ENCODE measurements around the gene ANKRD39. TPM values are rescaled to one million over a fixed set of nuclear protein-coding genes. Genes with fewer than 3 reads are reported as not detected.
A peak's percentile ranks its signal among the peaks of the same experiment; 100 is the strongest.

Gene ANKRD39
- total and polyA plus RNA-seq, 10 donors = 13.6 to 32.2 (median 20.4) TPM

GRCh38 chr2:96824079-96824870, 33.5 kb downstream of the ANKRD39 start:
- no peaks in the 10 kb centered on the region for H3K27me3 ChIP-seq (replicated peaks in 1 of 7)
- H3K27ac ChIP-seq = no peak overlapping the region
- no peak overlapping the region for H3K4me3 ChIP-seq
- no peak for DNase-seq
- no peaks in the 10 kb centered on the region for H3K9me3 ChIP-seq
- H3K36me3 ChIP-seq = peaks cover 0 to 97% (median 52%) of the 10 kb centered on the region in 6 donors
- peaks cover 19 to 50% (median 29%) of the 10 kb centered on the region in 6 donors for H3K4me1 ChIP-seq
- WGBS, 5 donors = 72 to 84% (median 82%) methylated on average over 6 of the region's 6 CpGs
- no peak for TF ChIP-seq POLR2A (IDR thresholded peaks at IDR 0.05)
- TF ChIP-seq, protein P1, sequence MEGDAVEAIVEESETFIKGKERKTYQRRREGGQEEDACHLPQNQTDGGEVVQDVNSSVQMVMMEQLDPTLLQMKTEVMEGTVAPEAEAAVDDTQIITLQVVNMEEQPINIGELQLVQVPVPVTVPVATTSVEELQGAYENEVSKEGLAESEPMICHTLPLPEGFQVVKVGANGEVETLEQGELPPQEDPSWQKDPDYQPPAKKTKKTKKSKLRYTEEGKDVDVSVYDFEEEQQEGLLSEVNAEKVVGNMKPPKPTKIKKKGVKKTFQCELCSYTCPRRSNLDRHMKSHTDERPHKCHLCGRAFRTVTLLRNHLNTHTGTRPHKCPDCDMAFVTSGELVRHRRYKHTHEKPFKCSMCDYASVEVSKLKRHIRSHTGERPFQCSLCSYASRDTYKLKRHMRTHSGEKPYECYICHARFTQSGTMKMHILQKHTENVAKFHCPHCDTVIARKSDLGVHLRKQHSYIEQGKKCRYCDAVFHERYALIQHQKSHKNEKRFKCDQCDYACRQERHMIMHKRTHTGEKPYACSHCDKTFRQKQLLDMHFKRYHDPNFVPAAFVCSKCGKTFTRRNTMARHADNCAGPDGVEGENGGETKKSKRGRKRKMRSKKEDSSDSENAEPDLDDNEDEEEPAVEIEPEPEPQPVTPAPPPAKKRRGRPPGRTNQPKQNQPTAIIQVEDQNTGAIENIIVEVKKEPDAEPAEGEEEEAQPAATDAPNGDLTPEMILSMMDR (IDR thresholded peaks at IDR 0.05 in 8 of 11, conservative IDR thresholded peaks at IDR 0.05 in 3 of 11) = no peak
- TF ChIP-seq POLR2AphosphoS5 (IDR thresholded peaks at IDR 0.05) = no peak
- intact Hi-C loops (cut with DNase I; ENCODE audit: low total_unique reads) = no loop called here

GRCh38 chr2:96823198-96823597, 34.6 kb downstream of the ANKRD39 start:
- Histone ChIP-seq H3K4me3 (no peak overlapping the region), H3K27me3 (replicated peaks in 1 of 7) (no peaks in the 10 kb centered on the region), H3K27ac (no peak overlapping the region), H3K4me1 (peaks cover 30 to 61% (median 40%) of the 10 kb centered on the region in 6 donors), H3K36me3 (peaks cover 0 to 96% (median 42%) of the 10 kb centered on the region in 6 donors), H3K9me3 (no peaks in the 10 kb centered on the region)
- peak; percentile 46 for DNase-seq
- WGBS, 5 donors = 91 to 98% (median 96%) methylated on average over 8 to 11 of the region's 11 CpGs
- no peak for TF ChIP-seq POLR2A (IDR thresholded peaks at IDR 0.05)
- TF ChIP-seq POLR2AphosphoS5 (IDR thresholded peaks at IDR 0.05) = no peak
- TF ChIP-seq, protein P1 (IDR thresholded peaks at IDR 0.05 in 8 of 11, conservative IDR thresholded peaks at IDR 0.05 in 3 of 11) = no peak
- intact Hi-C loops (cut with DNase I; ENCODE audit: low total_unique reads) = no loop called here

DNA sequence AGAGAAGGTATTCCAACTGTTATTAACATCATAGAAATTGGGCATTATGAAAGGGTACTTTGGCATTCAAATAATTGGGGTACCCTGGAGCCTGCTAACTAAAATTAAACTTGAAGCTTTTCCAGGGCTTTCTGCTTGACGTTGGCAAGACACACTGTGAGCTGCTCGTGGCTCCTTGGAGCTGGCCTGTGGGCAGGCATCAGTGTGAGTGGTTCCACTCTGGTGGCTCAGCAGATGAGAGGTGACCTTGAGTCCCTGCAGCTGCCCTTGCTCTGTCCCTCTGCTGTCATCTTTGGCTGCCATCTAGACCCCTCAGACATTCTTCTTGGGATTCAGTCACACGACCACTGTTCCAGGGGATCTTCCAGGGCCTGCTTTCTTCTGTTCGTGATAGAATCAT, 35.0 kb downstream of the ANKRD39 start:
- Histone ChIP-seq H3K4me3 (no peak overlapping the region), H3K4me1 (peaks cover 34 to 65% (median 44%) of the 10 kb centered on the region in 6 donors), H3K27me3 (replicated peaks in 1 of 7) (no peaks in the 10 kb centered on the region), H3K27ac (no peak overlapping the region), H3K36me3 (peaks cover 0 to 92% (median 38%) of the 10 kb centered on the region in 6 donors), H3K9me3 (no peaks in the 10 kb centered on the region)
- peak; percentile 46 for DNase-seq
- TF ChIP-seq POLR2A (IDR thresholded peaks at IDR 0.05) (no peak), POLR2AphosphoS5 (IDR thresholded peaks at IDR 0.05) (no peak)
- TF ChIP-seq, protein P1 (IDR thresholded peaks at IDR 0.05 in 8 of 11, conservative IDR thresholded peaks at IDR 0.05 in 3 of 11) = no peak
- WGBS, 5 donors = 68 to 92% (median 87%) methylated on average over 4 of the region's 4 CpGs
- intact Hi-C loops (cut with DNase I; ENCODE audit: low total_unique reads) = no loop called here

GRCh38 chr2:96821113-96821675, 36.6 kb downstream of the ANKRD39 start:
- TF ChIP-seq, protein P1 (IDR thresholded peaks at IDR 0.05 in 8 of 11, conservative IDR thresholded peaks at IDR 0.05 in 3 of 11) = no peak
- TF ChIP-seq POLR2AphosphoS5 (IDR thresholded peaks at IDR 0.05) (no peak), POLR2A (IDR thresholded peaks at IDR 0.05) (no peak)
- H3K4me1 ChIP-seq = peaks cover 41 to 73% (median 53%) of the 10 kb centered on the region in 6 donors

More at GRCh38 chr2:96821113-96821675, 36.6 kb downstream of the ANKRD39 start:
- Histone ChIP-seq H3K27ac (no peak overlapping the region), H3K27me3 (replicated peaks in 1 of 7) (no peaks in the 10 kb centered on the region), H3K4me3 (no peak overlapping the region), H3K9me3 (no peaks in the 10 kb centered on the region), H3K36me3 (peaks cover 0 to 76% (median 23%) of the 10 kb centered on the region in 6 donors)
- no peak for DNase-seq
- WGBS, 5 donors = 83 to 92% (median 87%) methylated on average over 11 of the region's 11 CpGs
- intact Hi-C loops (cut with DNase I; ENCODE audit: low total_unique reads) = no loop called here
